GM08714 (cell line): ENCODE measurements around the gene ADAM12.

Experiments used
- H3K4me3 ChIP-seq: fragments of 200-500 bp; sonication (Bioruptor generic); 2 replicates; pipeline ENCODE4 v1.5.1; 2014; ENCODE audit warnings: mild to moderate bottlenecking, low read length, inconsistent platforms
- ZNF274 ChIP-seq: IDR thresholded peaks from 2 replicates; pipeline ENCODE4 v1.6.1; 2012; ENCODE audit warnings: mild to moderate bottlenecking, low read depth, low read length

ADAM12 gene

DNA sequence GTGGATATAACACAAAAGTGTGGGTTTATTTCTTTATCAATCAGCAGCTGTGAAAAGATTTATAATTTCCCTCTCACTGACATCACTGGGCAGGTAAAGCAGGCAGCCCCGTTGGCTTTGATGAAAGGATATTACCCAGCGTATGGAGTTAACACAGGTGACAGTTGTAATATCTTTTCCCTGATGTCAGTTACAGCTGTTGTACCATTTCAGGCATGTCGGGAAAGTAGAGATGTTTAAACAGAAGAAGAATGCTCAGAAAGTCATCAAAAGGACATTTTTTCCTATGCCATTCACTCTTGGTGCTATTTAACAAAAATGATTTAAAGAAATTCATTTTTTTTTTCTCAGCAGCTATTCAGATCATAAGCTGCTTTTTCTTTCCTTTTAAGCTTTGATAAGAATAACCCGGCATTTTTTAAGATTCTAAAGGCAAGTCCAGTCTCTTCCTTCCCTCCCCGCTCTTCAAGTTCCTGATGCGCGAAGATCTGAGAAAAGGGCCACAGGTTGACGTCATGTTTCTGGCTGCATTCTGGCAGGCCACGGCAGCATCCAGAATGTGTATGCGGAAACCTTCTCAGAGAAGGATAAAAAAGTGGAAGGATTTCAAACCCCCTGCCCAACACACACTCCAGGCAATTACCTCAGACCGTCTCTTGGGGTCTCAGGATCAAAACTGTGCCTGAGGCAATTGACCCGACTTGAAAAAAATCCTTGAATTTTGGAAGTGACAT, 32.5 kb upstream of the ADAM12 start:
- H3K4me3 ChIP-seq, result no peak overlapping the region
- TF ChIP-seq ZNF274, result no peak

DNA sequence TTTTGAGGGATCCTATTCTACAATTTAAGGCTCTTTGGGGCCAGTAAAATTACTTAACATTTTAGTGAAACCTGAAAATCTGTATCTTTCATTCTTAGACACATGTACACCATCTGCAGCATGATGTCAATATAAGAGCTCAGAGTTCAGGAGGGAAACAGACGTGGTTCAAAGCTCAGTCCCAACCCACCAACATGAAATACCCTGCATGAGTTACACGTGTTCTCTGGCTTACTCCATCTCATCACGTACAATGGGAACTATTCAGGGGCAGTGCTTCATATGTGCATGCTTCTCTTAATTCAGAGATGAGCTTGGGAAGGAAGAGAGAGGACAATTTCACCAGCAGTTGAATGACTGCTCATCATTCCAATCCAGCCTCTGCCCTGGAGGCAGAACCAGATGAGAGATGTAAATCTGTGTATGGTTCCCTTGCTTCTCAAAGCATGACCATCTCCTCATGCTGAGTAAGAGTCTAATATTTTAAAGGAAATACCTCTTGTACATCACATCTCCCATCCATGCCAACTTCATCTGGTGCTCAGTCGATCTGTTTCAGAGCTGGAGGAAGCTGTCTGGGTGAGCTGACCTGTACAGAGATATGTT, 29.0 kb upstream of the ADAM12 start:
- no peak for TF ChIP-seq ZNF274
- no peak overlapping the region for H3K4me3 ChIP-seq

DNA sequence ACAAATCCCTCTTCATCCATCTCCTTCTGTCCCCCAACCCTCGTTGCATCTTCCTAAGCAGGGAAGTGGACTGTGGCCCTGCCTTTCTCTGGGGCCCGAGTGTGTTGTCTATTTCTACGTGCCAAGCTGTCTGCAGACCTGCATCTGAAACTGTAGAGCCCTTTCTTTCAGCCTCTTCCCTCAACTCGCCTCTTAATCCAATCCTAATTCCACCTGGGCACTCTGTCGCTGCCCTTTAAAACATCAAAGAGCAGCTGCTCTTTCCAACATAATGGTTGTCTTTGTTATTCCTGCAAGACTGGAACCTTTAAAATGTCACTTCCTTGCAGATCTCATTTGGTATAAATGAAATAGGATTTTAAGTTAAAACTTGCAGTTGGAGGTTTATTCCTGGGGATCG, 21.5 kb upstream of the ADAM12 start:
- TF ChIP-seq ZNF274, result no peak
- no peak overlapping the region for H3K4me3 ChIP-seq

DNA sequence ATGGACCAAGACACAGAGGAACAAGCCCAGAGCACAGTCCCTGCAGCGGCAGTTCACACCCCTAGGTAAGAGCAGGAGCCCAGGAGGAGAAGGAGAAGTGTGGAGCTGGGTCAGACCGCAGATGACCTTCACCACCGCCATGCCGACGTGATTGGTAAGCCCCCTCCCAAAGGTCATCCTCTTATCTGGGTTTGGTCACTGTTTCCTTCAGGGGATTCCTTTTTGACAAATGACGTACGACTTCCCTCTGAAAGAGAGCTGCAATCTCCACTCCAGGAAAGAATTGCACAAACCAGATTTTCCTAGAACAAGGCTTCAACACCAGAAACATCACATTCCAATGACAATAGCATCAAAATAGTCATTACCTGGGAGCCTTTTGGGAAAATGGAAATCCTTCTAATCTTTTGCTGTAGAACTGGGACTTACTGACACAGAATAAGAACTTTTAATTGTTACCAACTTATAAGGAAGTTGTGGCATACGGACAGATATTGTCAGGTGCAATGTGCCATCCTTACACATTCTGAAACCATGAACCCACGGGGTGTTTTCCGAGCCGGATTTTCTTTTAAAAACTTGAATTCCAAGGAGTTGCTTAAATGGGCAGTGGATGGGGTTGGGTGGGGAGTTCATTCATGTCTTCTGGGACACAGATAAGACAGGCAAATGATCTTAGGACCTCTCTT, 20.8 kb upstream of the ADAM12 start:
- no peak for TF ChIP-seq ZNF274
- no peak overlapping the region for H3K4me3 ChIP-seq

DNA sequence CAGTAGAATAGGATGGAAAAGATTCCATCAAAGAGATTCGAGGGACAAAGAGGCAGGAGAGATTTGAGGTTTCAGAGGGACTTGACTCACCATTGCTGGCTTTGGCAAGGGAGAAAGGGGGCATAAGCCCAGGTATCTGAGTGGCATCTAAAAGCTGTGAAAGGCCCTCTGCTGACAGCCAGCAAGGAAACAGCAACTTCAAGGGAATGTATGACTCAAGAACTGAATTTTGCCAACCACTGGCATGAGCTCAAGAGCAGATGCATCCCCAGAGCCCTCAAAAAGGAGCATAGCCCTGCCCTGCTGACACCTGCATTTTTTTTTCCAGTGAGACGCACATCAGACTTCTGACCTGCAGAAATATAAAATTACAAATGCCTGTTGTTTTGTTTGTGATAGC, 19.6 kb upstream of the ADAM12 start:
- no peak for TF ChIP-seq ZNF274
- no peak overlapping the region for H3K4me3 ChIP-seq

DNA sequence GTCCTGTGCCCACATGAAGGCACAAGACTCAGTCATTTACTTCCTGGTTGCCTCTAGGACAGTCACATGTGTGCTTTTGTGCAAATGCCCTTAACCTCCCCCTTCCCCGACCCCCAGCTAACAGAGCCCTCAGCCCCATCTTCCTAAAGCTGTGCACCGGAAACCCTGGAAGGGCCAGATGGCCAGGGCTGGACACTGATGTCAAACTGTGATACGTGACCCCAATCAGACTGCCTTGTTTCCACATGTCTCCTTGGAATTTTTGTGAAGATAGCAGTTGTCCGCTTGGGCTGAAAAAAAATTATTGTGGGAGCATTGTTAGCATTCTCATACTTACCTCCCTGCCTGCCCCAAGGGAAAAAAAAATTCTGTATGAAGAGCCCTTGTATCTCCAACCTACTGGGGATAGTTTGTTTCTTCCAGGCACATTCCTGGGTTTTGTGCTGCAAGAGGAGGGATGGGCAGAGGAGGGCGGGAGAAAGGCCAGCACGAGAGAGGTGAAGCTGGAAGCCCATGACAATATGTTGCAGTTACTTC, 17.0 kb upstream of the ADAM12 start:
- no peak overlapping the region for H3K4me3 ChIP-seq
- TF ChIP-seq ZNF274, result no peak

DNA sequence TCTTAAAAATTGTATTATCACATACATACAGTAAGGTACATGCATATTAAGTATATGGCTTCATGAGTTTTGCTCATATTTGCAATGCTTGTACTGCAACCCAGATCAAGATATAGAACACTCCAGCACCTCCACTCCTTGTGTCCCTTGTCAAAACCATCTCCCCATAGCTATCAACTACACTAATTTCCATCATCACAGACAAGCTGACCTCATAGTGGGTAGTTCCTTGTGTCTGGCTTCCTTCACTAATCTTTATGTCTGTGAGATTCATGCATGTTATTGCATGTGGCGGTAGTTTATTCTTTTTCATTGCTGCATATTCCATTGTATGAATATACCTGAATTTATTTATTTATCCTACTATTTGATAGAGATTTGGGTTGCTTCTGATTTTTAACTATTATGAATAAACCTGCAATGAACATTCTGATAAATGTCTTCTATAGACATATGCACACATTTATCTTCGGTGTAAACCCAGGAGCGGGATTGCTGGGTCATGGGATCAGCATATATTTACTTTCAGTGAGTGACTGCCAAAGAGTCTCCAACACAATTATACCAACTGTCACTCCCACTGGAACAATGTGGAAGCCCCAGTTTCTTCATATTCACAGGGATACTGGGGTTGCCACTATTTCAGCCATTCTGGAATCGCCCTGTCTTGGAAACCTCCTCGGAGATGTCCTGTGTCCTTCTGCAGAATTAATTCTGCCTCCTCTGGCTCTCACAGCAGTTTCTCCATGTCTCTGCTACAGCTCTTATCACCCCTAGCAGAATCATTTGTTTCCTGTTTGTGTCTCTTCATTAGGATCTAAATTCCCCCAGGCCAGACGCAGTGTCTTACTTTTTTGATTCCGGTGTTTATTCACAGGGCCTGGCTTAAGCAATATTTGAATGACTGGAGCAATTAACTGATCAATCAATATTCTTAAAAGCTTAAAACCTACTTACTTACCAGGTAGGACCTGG, 14.7 kb upstream of the ADAM12 start:
- TF ChIP-seq ZNF274, result no peak
- no peak overlapping the region for H3K4me3 ChIP-seq

DNA sequence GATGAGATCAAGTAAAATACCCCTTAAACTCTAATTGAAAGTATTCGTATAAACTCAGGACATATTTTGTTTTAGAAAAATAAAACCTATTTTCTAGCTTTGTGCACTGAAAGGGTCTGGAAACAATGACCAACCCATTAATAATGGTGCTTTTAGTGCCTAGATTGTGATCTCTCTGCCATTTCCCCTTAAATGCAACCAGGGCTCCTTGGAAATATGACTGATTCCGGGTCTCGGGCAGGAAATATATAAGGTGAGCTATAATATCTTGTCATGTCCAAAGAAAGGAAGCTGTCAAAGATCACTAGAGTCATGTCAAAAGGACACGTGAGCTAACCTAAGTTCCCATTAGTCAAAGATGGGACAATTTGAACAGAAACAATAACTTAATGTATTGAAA, 12.4 kb upstream of the ADAM12 start:
- TF ChIP-seq ZNF274, result no peak
- H3K4me3 ChIP-seq, result no peak overlapping the region

DNA sequence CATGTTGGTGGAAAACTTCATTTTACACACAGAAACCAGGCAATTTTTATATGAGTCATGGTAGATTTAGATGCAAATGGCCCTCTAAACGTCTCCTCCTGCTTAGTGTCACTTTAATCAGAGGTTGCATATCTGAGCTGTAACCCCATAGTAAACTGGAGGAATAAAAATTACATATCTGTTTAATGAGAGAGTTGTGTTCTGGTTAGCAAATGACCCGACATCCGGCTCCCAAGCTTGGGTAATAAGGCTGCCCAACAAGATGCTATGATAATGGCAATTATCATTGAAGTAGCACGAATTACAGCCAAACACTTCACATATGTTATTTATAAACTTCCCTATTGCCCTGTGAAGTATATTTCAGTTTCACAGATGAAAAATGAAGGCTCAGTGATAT, 10.6 kb upstream of the ADAM12 start:
- H3K4me3 ChIP-seq, result no peak overlapping the region
- no peak for TF ChIP-seq ZNF274

DNA sequence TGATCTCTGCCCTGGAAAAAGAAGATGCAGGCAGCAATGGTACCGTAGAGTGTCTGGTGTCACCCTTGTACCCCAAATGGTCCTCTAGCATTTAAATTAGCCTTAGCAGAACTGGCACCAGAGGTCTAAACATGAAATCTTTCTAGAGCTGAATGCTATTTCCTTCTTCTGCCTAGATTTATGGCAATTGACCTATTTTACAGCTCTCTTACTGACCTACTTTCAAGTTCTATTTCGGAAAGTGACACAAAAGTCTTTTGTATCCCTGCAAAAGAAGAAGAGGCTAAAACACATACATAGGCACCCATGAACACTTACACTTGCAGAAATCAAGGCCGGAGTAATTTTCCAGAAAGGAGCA, 10.1 kb upstream of the ADAM12 start:
- no peak for TF ChIP-seq ZNF274
- no peak overlapping the region for H3K4me3 ChIP-seq

DNA sequence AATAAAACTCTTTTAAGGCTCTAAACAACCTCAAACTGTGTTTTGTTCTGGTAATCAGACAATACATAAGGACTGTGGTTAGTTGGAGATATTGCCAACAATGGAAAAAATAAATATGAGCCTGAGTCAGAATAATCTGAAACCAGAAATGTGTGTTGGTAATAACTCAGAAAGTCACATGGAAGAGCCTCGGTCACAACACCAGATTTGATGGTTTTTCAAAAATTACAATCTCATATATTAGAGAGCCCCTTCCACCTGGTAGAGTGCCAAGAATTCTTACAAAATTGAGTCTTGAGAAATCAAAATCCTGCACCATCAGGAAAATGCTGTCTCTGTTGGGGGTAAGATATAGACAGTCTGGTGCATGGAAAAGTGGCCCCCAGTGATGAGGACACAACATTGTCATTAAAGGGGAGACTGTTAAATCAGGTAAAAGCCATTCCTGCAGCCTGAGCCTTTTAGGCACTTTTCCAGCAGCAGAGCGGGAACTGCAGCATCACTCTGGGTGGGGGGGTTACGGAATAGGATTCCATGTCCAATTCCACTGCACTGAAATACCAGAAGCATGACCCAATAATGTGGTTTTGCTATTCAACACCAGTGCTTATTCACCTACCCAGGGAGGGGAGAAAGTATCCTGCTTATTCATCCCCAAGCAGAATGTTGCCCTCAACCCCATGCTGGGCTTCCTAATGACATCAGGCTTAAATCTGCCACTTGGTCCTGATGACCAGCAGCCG, 9.5 kb upstream of the ADAM12 start:
- no peak for TF ChIP-seq ZNF274
- no peak overlapping the region for H3K4me3 ChIP-seq

DNA sequence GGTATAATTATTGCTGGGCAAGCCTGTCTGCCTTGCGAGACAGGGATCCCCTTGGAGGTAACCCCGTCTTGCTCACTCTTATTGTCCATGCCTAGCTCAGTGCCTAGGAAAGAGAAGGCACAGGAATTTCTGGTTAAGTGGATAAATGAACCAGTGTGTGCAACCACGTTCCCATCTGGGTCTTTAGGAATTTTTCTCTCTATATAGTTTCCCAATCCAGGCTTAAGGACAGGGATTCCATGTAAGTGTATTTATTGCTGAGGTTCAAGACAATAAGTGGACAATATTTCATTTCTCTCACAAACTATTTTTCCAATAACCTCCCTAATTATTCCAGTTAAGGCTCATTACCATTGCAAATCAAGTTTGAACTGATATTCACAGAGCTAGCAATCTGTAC, 8.9 kb upstream of the ADAM12 start:
- H3K4me3 ChIP-seq, result no peak overlapping the region
- TF ChIP-seq ZNF274, result no peak

DNA sequence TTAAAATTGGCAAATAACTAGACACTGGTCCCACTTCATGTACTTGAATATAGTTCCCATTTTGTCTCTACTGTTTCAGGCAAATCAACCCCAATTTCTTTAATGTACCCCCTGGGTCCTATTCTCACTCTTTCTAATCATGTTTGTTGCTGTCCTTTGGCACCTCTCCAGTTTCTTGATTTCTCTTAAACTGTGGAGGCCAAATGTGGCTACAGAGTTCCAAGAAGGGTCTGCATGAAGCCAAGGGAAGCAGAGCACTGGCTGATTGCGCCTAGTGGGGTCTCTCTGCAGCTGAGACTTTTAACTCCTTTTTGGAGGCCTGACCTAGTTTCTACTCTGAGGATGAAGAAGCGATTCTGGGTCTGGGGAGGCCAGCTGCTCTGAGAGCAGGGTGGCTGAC, 6.7 kb upstream of the ADAM12 start:
- no peak for TF ChIP-seq ZNF274
- H3K4me3 ChIP-seq, result no peak overlapping the region
